Uterus (tissue), 2 donors: ENCODE measurements around the gene GIMAP8.

Experiments
- POLR2A ChIP-seq, 2 donors: fragments of 450-650 bp; IDR thresholded peaks; one replicate each; pipeline ENCODE4 v1.6.1; 2016; ENCODE audit warnings: antibody characterized with exemption in 2 of 2, mild to moderate bottlenecking in 1 of 2, moderate library complexity in 1 of 2
- TF ChIP-seq, protein P1 (sequence below), 4 experiments: fragments of 200-600 bp in 2 of 4; fragments of 450-650 bp in 2 of 4; sonication (generic) in 2 of 4; IDR thresholded peaks; one replicate each; pipeline ENCODE4 v1.5.1; 2016 to 2019; ENCODE audit warnings: antibody characterized with exemption in 4 of 4, mild to moderate bottlenecking in 2 of 4, moderate library complexity in 1 of 4

DNA sequence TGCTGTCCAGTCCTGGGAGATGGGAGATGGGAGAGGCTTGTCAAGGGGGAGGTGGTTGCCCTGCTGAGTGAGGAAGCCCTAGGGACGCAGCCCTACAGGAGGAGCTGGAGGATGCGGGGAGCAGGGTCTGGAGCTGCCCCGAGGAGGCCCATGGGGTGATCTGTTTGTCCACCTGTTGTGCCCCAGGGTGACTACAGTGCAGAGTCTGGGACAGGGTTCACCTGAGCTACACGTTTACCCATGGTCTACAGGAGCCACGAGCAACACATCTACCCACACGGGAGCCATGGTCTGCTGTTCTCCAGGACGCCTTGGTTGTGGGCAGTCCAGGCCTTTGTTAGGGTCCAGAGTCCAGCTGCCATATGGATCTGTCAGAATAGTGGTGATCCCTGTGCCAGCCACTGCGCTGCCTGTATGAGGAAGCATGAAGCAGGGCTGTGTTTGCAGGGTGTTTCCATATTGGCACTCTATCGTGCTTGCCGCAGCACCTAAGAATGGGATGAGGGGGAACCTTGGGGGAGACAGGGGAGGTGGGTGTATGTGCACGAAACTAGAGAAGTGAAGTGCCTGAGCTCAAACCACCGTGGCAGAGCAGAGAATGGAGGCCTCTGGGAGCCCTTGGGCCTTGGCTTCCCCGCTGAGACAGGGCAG is 47.6 kb upstream of the GIMAP8 start:
- TF ChIP-seq, protein P1, sequence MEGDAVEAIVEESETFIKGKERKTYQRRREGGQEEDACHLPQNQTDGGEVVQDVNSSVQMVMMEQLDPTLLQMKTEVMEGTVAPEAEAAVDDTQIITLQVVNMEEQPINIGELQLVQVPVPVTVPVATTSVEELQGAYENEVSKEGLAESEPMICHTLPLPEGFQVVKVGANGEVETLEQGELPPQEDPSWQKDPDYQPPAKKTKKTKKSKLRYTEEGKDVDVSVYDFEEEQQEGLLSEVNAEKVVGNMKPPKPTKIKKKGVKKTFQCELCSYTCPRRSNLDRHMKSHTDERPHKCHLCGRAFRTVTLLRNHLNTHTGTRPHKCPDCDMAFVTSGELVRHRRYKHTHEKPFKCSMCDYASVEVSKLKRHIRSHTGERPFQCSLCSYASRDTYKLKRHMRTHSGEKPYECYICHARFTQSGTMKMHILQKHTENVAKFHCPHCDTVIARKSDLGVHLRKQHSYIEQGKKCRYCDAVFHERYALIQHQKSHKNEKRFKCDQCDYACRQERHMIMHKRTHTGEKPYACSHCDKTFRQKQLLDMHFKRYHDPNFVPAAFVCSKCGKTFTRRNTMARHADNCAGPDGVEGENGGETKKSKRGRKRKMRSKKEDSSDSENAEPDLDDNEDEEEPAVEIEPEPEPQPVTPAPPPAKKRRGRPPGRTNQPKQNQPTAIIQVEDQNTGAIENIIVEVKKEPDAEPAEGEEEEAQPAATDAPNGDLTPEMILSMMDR (IDR thresholded peaks at IDR 0.05), result no peak
- no peak for TF ChIP-seq POLR2A (IDR thresholded peaks at IDR 0.05)
